ENCODE results near the gene PLCL1.

Gene PLCL1

DNA sequence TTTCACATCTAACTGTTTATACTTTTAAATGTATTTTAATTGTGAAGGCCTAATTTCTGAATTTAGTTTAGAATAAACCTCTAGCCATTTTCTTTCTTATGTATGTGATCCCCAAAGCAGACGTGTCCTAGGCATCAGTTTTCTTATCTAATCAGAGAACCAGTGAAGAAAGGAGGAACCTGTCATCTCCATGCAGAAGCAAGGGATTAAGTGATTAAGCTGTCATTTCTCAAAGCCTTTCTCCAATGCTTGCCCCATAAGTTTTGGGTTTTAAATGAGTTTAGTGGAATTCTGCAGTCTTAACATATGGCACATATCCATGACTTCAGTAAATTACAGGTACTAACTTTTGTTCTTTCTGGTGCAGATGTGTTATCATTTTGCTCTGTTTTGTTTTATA, 190.4 kb downstream of the PLCL1 start:
- H3K4me3 ChIP-seq (ENCODE audit: control insufficient read depth, low read depth, low read length), result no peak overlapping the region
- no peak for DNase-seq (ENCODE audit: low read depth)
- TF ChIP-seq, protein P1, sequence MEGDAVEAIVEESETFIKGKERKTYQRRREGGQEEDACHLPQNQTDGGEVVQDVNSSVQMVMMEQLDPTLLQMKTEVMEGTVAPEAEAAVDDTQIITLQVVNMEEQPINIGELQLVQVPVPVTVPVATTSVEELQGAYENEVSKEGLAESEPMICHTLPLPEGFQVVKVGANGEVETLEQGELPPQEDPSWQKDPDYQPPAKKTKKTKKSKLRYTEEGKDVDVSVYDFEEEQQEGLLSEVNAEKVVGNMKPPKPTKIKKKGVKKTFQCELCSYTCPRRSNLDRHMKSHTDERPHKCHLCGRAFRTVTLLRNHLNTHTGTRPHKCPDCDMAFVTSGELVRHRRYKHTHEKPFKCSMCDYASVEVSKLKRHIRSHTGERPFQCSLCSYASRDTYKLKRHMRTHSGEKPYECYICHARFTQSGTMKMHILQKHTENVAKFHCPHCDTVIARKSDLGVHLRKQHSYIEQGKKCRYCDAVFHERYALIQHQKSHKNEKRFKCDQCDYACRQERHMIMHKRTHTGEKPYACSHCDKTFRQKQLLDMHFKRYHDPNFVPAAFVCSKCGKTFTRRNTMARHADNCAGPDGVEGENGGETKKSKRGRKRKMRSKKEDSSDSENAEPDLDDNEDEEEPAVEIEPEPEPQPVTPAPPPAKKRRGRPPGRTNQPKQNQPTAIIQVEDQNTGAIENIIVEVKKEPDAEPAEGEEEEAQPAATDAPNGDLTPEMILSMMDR (conservative IDR thresholded peaks at IDR 0.05; ENCODE audit: control insufficient read depth, insufficient read depth, low read depth, low read length), result no peak

DNA sequence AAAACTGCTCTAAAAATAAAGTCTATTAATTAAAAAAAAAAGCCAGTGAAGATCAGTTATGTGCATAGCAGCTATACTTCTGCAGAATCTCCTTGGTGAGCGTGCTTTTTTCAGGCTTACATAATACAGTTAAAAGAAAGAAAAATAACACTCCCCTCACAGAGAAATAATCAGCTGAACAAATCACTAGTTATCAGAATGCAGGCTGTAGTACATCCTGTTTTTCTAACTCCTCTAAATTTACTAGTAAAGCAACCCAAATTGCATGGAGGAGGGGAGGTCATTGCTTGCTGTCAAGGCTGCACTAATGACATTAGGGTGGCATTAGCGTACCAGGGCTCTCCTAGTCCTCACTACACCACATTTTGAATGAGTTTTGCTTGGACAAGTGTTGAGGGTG, 192.2 kb downstream of the PLCL1 start:
- no peak for DNase-seq (ENCODE audit: low read depth)
- no peak overlapping the region for H3K4me3 ChIP-seq (ENCODE audit: control insufficient read depth, low read depth, low read length)

DNA sequence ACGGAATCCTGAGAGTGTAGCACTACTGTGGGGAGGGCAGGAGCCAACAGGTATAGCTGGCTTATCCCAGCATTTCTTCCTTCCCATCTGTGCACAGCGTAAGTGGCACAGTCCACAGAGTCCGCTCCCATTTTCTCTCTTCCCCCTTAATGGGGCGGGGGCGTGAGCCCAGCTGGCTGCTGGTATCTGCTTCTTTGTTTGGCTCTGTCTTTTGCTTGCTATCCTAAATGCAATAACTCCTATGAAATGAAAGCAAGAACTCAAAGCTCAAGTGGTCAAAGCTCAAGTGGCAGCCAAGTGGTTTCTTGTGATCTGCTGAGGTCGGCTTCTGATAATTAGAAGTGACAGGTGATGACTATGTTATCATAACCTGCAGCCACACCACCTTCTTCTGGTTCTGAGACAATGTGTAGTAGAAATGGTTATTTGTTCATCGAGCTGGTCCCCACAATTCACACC, 192.7 kb downstream of the PLCL1 start:
- TF ChIP-seq, protein P1 (conservative IDR thresholded peaks at IDR 0.05; ENCODE audit: control insufficient read depth, insufficient read depth, low read depth, low read length), result no peak
- no peak for DNase-seq (ENCODE audit: low read depth)
- no peak overlapping the region for H3K4me3 ChIP-seq (ENCODE audit: control insufficient read depth, low read depth, low read length)

More for the DNA sequence above, 192.2 kb downstream of the PLCL1 start:
- TF ChIP-seq, protein P1 (conservative IDR thresholded peaks at IDR 0.05; ENCODE audit: control insufficient read depth, insufficient read depth, low read depth, low read length), result no peak

DNA sequence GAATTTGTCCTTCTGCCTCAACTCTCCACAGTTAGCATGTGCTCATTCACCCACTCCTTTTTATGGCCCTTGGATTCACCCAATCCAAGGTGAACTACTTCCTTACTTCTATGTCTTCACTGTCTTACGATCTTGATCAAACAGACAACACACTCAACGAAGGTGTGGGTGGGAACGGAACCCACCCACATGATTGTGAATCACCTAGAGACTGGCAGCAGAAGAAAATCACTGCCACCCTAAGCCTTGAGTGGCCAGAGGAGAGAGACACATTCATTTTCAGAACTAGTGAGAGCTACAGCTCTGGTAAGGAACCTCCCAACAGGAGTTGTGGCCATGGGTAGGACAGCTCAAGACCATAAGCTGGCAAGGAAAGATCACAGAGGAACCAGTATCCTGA, 194.3 kb downstream of the PLCL1 start:
- TF ChIP-seq, protein P1 (conservative IDR thresholded peaks at IDR 0.05; ENCODE audit: control insufficient read depth, insufficient read depth, low read depth, low read length), result no peak
- H3K4me3 ChIP-seq (ENCODE audit: control insufficient read depth, low read depth, low read length), result no peak overlapping the region
- DNase-seq (ENCODE audit: low read depth), result no peak

DNA sequence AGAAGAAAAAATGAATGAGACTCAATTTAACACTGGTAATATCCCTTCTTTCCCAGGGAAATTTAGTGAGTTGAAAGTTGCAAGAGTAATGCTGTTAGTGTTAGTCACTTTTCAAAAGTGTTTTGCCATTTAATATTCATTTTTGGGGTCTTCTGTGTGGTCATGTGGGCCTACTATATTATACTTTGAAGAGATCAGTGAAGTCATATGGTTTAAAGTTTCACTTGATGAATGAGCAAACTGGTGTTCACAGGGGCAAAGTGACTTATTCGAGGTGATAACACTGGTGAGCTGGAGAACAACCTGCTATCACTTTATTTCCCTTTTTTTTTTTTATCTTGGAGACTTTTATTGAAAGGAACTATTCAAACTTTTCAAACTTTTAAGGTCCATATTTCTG, 196.0 kb downstream of the PLCL1 start:
- no peak for DNase-seq (ENCODE audit: low read depth)
- TF ChIP-seq, protein P1 (conservative IDR thresholded peaks at IDR 0.05; ENCODE audit: control insufficient read depth, insufficient read depth, low read depth, low read length), result no peak
- H3K4me3 ChIP-seq (ENCODE audit: control insufficient read depth, low read depth, low read length), result no peak overlapping the region

DNA sequence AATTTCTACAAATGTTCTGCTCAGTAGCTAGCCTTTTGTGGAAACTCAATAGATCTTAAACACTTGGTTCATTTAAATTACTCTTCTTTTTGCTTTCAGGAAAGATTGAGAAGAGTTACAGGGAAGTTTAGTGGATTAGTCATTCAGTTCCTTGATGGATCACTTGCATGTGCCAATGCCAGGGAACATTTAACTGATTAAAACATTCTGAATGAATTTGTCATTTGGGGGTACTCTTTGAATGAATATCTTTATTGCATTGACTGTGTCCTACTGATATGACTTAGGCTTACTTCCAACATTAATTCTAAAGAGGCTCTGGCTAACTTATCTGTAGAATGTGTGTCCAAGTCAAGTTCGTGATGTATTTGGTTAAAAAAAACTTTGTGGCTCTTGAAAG, 199.8 kb downstream of the PLCL1 start:
- no peak overlapping the region for H3K4me3 ChIP-seq (ENCODE audit: control insufficient read depth, low read depth, low read length)
- peak; percentile 38 for DNase-seq (ENCODE audit: low read depth)
- TF ChIP-seq, protein P1 (conservative IDR thresholded peaks at IDR 0.05; ENCODE audit: control insufficient read depth, insufficient read depth, low read depth, low read length), result no peak

All from fibroblast of mammary gland (primary cell).